Cardiac atrium fibroblast (primary cell): ENCODE data around the gene RMC1. TPM values are rescaled to one million over a fixed set of nuclear protein-coding genes. Genes with fewer than 3 reads are reported as not detected.

Experiments
- total RNA-seq: library from RNA; depleted of rRNA; stranded (reverse); fragments of >200 nt; gene quantifications from 2 replicates; pipeline ENCODE4 v1.2.3, GENCODE V29; 2015

The RMC1 gene
- total RNA-seq = 19.9 and 20.3 TPM in 2 replicates

GRCh38 chr18:23503038-23503962, at the start of gene RMC1:
RMC1 (plus strand) TSS chr18:23503511; CDS start chr18:23503619, 108 bp downstream.

Other genes with a start within 250 kb of the RMC1 start
- 38.1 and 59.9 TPM in 2 replicates for gene RIOK3, start 50.2 kb upstream of the RMC1 start, total RNA-seq
- gene NPC1, start 83.0 kb downstream of the RMC1 start, total RNA-seq = 17.0 and 34.3 TPM in 2 replicates
- gene ANKRD29, start 159.4 kb downstream of the RMC1 start, total RNA-seq = 0.65 and 0.90 TPM in 2 replicates
- gene LAMA3, start 185.9 kb downstream of the RMC1 start, total RNA-seq = 0.54 and 1.8 TPM in 2 replicates